NT2/D1 (cell line): ENCODE measurements around the gene DOCK8.
"Not testable (repeated sequence)": the region's sequence is repeated elsewhere in the genome, so short reads cannot be mapped to it uniquely, and the experiment has no call there.

Experiments used
- SUZ12 ChIP-seq: IDR thresholded peaks from 2 replicates; pipeline ENCODE4 v1.6.1; 2011; ENCODE audit not compliant: insufficient read length, insufficient read depth; ENCODE audit errors: extremely low read depth
- YY1 ChIP-seq: IDR thresholded peaks from 2 replicates; pipeline ENCODE4 v1.6.1; 2011; ENCODE audit not compliant: insufficient read length, insufficient read depth

DNA sequence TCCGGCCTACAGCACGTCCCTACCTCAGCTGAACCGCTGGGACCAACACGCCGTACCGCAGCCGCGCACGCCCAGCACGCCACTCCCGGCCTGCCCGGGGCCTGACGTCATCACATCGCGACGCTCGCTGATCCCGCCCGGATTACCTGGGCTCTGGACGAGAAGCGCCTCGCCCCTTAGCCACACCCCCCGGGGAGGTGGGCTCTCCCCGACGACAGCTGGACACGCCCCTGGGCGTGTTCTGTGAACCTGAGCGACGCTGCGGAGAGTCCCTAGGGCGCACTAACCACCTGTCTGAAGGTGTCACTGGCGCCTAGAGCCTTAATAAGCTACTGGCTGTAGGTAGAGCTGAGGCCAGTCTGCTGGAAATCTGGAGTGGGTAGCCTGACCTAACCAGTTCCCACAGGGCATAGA, 35.7 kb upstream of the DOCK8 start, which contains the start of gene ZNG1A:
- TF ChIP-seq YY1, SUZ12: not testable (repeated sequence)
